GM12873 (cell line): Measurements from ENCODE around the gene OOSP4A.

Experiments used
- CTCF ChIP-seq: IDR thresholded peaks from 2 replicates; pipeline ENCODE4 v1.5.1; 2012; ENCODE audit warnings: low read depth, mild to moderate bottlenecking, moderate library complexity, low read length, control low read depth; ENCODE audit not compliant: insufficient read depth; ENCODE audit errors: missing control alignments

Gene OOSP4A

DNA sequence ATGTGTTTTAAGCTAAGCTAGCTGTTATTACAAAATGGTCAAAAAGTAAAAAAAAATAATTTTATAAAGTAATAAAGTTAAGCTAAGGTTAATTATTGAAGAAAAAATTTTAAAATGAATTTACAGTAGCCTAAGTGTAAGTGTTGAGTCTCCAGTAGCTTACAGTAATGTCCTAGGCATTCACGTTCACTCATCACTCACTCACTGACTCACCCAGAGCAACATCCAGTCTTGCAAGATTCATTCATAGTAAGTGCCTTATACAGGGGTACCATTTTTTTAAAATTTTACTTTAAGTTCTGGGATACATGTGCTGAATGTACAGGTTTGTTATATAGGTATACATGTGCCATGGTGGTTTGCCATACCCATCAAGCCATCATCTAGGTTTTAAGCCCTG, 41.5 kb downstream of the OOSP4A start:
- TF ChIP-seq CTCF: no peak

- TF ChIP-seq CTCF: no peak
These were observed 53.0 kb downstream of the OOSP4A start, which contains the start of gene OOSP4B for GRCh38 chr11:60016881-60017280. Gene OOSP4B (plus strand): TSS chr11:60017181.

- no peak for TF ChIP-seq CTCF
These were observed 54.2 kb downstream of the OOSP4A start for GRCh38 chr11:60018058-60018457.
